ENCODE data around the gene JAZF1.

The JAZF1 gene

GRCh38 chr7:28133872-28134271 lies 46.7 kb downstream of the JAZF1 start:
- DNase-seq = no peak

GRCh38 chr7:28132959-28133870 lies 47.4 kb downstream of the JAZF1 start:
- DNase-seq = no peak

- no peak for DNase-seq
Observed at GRCh38 chr7:28130277-28130676, 50.3 kb downstream of the JAZF1 start.

GRCh38 chr7:28128608-28129007 lies 52.0 kb downstream of the JAZF1 start:
- no peak for DNase-seq

GRCh38 chr7:28126410-28127041 lies 54.1 kb downstream of the JAZF1 start:
- DNase-seq = no peak

GRCh38 chr7:28125431-28126409 lies 54.9 kb downstream of the JAZF1 start:
- DNase-seq = no peak

- DNase-seq = no peak
Observed at GRCh38 chr7:28124413-28124812, 56.2 kb downstream of the JAZF1 start.

- no peak for DNase-seq
Observed at GRCh38 chr7:28123752-28124151, 56.8 kb downstream of the JAZF1 start.

GRCh38 chr7:28121496-28121895 lies 59.1 kb downstream of the JAZF1 start:
- no peak for DNase-seq

GRCh38 chr7:28116041-28116440 lies 64.6 kb downstream of the JAZF1 start:
- no peak for DNase-seq

GRCh38 chr7:28115261-28115660 lies 65.3 kb downstream of the JAZF1 start:
- no peak for DNase-seq

- no peak for DNase-seq
Observed at GRCh38 chr7:28114056-28114455, 66.5 kb downstream of the JAZF1 start.

- no peak for DNase-seq
Observed at GRCh38 chr7:28112883-28113540, 67.6 kb downstream of the JAZF1 start.

- DNase-seq = no peak
Observed at GRCh38 chr7:28112467-28112866, 68.1 kb downstream of the JAZF1 start.

- no peak for DNase-seq
Observed at GRCh38 chr7:28112012-28112411, 68.6 kb downstream of the JAZF1 start.

GRCh38 chr7:28110427-28111012 lies 70.1 kb downstream of the JAZF1 start:
- DNase-seq = no peak

GRCh38 chr7:28108747-28109146 lies 71.8 kb downstream of the JAZF1 start:
- DNase-seq = no peak

GRCh38 chr7:28107960-28108359 lies 72.6 kb downstream of the JAZF1 start:
- DNase-seq = no peak

GRCh38 chr7:28106321-28106829 lies 74.2 kb downstream of the JAZF1 start:
- DNase-seq = no peak

- no peak for DNase-seq
Observed at GRCh38 chr7:28105234-28105633, 75.4 kb downstream of the JAZF1 start.

- DNase-seq = no peak
Observed at GRCh38 chr7:28104811-28105210, 75.8 kb downstream of the JAZF1 start.

GRCh38 chr7:28104041-28104541 lies 76.5 kb downstream of the JAZF1 start:
- DNase-seq = no peak
